ENCODE measurements around the gene FREM1. TPM values are rescaled to one million over a fixed set of nuclear protein-coding genes. Genes with fewer than 3 reads are reported as not detected.

FREM1 gene
- total and polyA plus RNA-seq, 2 donors, result 4.3 to 53.2 TPM

- peaks cover 1% of the 10 kb centered on the region for H3K4me1 ChIP-seq (ENCODE audit: insufficient read depth)
- DNase-seq (ENCODE audit: extremely low spot score), result no peak
- H3K36me3 ChIP-seq (ENCODE audit: insufficient read depth), result no peaks in the 10 kb centered on the region
- no peak overlapping the region for H3K27ac ChIP-seq (ENCODE audit: low read depth)
- no peak overlapping the region for H3K4me3 ChIP-seq (ENCODE audit: low read depth, low read length)
- WGBS, result 46% methylated on average over 5 of the region's 5 CpGs
Measured at GRCh38 chr9:14906000-14906399, 4.2 kb downstream of the FREM1 start.

- no peak for DNase-seq (ENCODE audit: extremely low spot score)
- WGBS, result 36% methylated on average over 1 of the region's 1 CpG
- Histone ChIP-seq H3K27ac (ENCODE audit: low read depth) (no peak overlapping the region), H3K4me1 (ENCODE audit: insufficient read depth) (no peaks in the 10 kb centered on the region), H3K4me3 (ENCODE audit: low read depth, low read length) (no peak overlapping the region), H3K36me3 (ENCODE audit: insufficient read depth) (no peaks in the 10 kb centered on the region)
Measured at GRCh38 chr9:14903040-14903439, 7.2 kb downstream of the FREM1 start.

- H3K27ac ChIP-seq (ENCODE audit: low read depth), result no peak overlapping the region
- no peaks in the 10 kb centered on the region for H3K36me3 ChIP-seq (ENCODE audit: insufficient read depth)
- DNase-seq (ENCODE audit: extremely low spot score), result no peak
- no peak overlapping the region for H3K4me3 ChIP-seq (ENCODE audit: low read depth, low read length)
- no peaks in the 10 kb centered on the region for H3K4me1 ChIP-seq (ENCODE audit: insufficient read depth)
- WGBS, result 72% methylated on average over 1 of the region's 1 CpG
Measured at GRCh38 chr9:14902561-14902960, 7.7 kb downstream of the FREM1 start.

GRCh38 chr9:14899815-14900193, 10.4 kb downstream of the FREM1 start:
- Histone ChIP-seq H3K27ac (ENCODE audit: low read depth) (no peak overlapping the region), H3K4me3 (ENCODE audit: low read depth, low read length) (no peak overlapping the region), H3K4me1 (ENCODE audit: insufficient read depth) (no peaks in the 10 kb centered on the region), H3K36me3 (ENCODE audit: insufficient read depth) (no peaks in the 10 kb centered on the region)
- DNase-seq (ENCODE audit: extremely low spot score), result no peak
- 63% methylated on average over 4 of the region's 4 CpGs for WGBS

GRCh38 chr9:14899042-14899814, 11.0 kb downstream of the FREM1 start:
- no peak for DNase-seq (ENCODE audit: extremely low spot score)
- Histone ChIP-seq H3K4me3 (ENCODE audit: low read depth, low read length) (no peak overlapping the region), H3K36me3 (ENCODE audit: insufficient read depth) (no peaks in the 10 kb centered on the region), H3K4me1 (ENCODE audit: insufficient read depth) (no peaks in the 10 kb centered on the region), H3K27ac (ENCODE audit: low read depth) (no peak overlapping the region)
- 56% methylated on average over 6 of the region's 6 CpGs for WGBS

GRCh38 chr9:14895806-14896205, 14.4 kb downstream of the FREM1 start:
- 68% methylated on average over 1 of the region's 1 CpG for WGBS
- Histone ChIP-seq H3K4me3 (ENCODE audit: low read depth, low read length) (no peak overlapping the region), H3K27ac (ENCODE audit: low read depth) (no peak overlapping the region), H3K36me3 (ENCODE audit: insufficient read depth) (no peaks in the 10 kb centered on the region), H3K4me1 (ENCODE audit: insufficient read depth) (no peaks in the 10 kb centered on the region)
- no peak for DNase-seq (ENCODE audit: extremely low spot score)

- no peak for DNase-seq (ENCODE audit: extremely low spot score)
- H3K27ac ChIP-seq (ENCODE audit: low read depth), result no peak overlapping the region
- no peaks in the 10 kb centered on the region for H3K4me1 ChIP-seq (ENCODE audit: insufficient read depth)
- no peak overlapping the region for H3K4me3 ChIP-seq (ENCODE audit: low read depth, low read length)
- 95% methylated on average over 1 of the region's 1 CpG for WGBS
- no peaks in the 10 kb centered on the region for H3K36me3 ChIP-seq (ENCODE audit: insufficient read depth)
Measured at GRCh38 chr9:14893280-14893679, 16.9 kb downstream of the FREM1 start.

- Histone ChIP-seq H3K27ac (ENCODE audit: low read depth) (no peak overlapping the region), H3K4me3 (ENCODE audit: low read depth, low read length) (no peak overlapping the region), H3K36me3 (ENCODE audit: insufficient read depth) (no peaks in the 10 kb centered on the region), H3K4me1 (ENCODE audit: insufficient read depth) (no peaks in the 10 kb centered on the region)
- DNase-seq (ENCODE audit: extremely low spot score), result no peak
- WGBS, result 100% methylated on average over 1 of the region's 1 CpG
Measured at GRCh38 chr9:14891332-14891731, 18.9 kb downstream of the FREM1 start.

GRCh38 chr9:14889451-14889850, 20.8 kb downstream of the FREM1 start:
- no peak overlapping the region for H3K27ac ChIP-seq (ENCODE audit: low read depth)
- no peaks in the 10 kb centered on the region for H3K36me3 ChIP-seq (ENCODE audit: insufficient read depth)
- H3K4me3 ChIP-seq (ENCODE audit: low read depth, low read length), result no peak overlapping the region
- WGBS, result 70% methylated on average over 3 of the region's 3 CpGs
- DNase-seq (ENCODE audit: extremely low spot score), result no peak
- H3K4me1 ChIP-seq (ENCODE audit: insufficient read depth), result no peaks in the 10 kb centered on the region

- no peak overlapping the region for H3K27ac ChIP-seq (ENCODE audit: low read depth)
- DNase-seq (ENCODE audit: extremely low spot score), result no peak
- no peak overlapping the region for H3K4me3 ChIP-seq (ENCODE audit: low read depth, low read length)
- H3K4me1 ChIP-seq (ENCODE audit: insufficient read depth), result no peaks in the 10 kb centered on the region
- 19% methylated on average over 1 of the region's 1 CpG for WGBS
- H3K36me3 ChIP-seq (ENCODE audit: insufficient read depth), result no peaks in the 10 kb centered on the region
Measured at GRCh38 chr9:14888875-14889274, 21.4 kb downstream of the FREM1 start.

GRCh38 chr9:14888272-14888671, 22.0 kb downstream of the FREM1 start:
- H3K4me3 ChIP-seq (ENCODE audit: low read depth, low read length), result no peak overlapping the region
- DNase-seq (ENCODE audit: extremely low spot score), result no peak
- 97% methylated on average over 1 of the region's 1 CpG for WGBS
- H3K36me3 ChIP-seq (ENCODE audit: insufficient read depth), result no peaks in the 10 kb centered on the region
- no peak overlapping the region for H3K27ac ChIP-seq (ENCODE audit: low read depth)
- H3K4me1 ChIP-seq (ENCODE audit: insufficient read depth), result no peaks in the 10 kb centered on the region

- Histone ChIP-seq H3K4me3 (ENCODE audit: low read depth, low read length) (no peak overlapping the region), H3K27ac (ENCODE audit: low read depth) (no peak overlapping the region), H3K4me1 (ENCODE audit: insufficient read depth) (no peaks in the 10 kb centered on the region), H3K36me3 (ENCODE audit: insufficient read depth) (no peaks in the 10 kb centered on the region)
- WGBS, result 56% methylated on average over 4 of the region's 4 CpGs
- no peak for DNase-seq (ENCODE audit: extremely low spot score)
Measured at GRCh38 chr9:14887149-14887548, 23.1 kb downstream of the FREM1 start.

GRCh38 chr9:14883310-14883944, 26.8 kb downstream of the FREM1 start:
- Histone ChIP-seq H3K4me1 (ENCODE audit: insufficient read depth) (no peaks in the 10 kb centered on the region), H3K4me3 (ENCODE audit: low read depth, low read length) (no peak overlapping the region), H3K36me3 (ENCODE audit: insufficient read depth) (no peaks in the 10 kb centered on the region), H3K27ac (ENCODE audit: low read depth) (no peak overlapping the region)
- WGBS, result 58% methylated on average over 4 of the region's 4 CpGs
- DNase-seq (ENCODE audit: extremely low spot score), result no peak

GRCh38 chr9:14882090-14882489, 28.1 kb downstream of the FREM1 start:
- H3K36me3 ChIP-seq (ENCODE audit: insufficient read depth), result no peaks in the 10 kb centered on the region
- no peak overlapping the region for H3K27ac ChIP-seq (ENCODE audit: low read depth)
- WGBS, result 95% methylated on average over 1 of the region's 1 CpG
- H3K4me3 ChIP-seq (ENCODE audit: low read depth, low read length), result no peak overlapping the region
- no peak for DNase-seq (ENCODE audit: extremely low spot score)
- no peaks in the 10 kb centered on the region for H3K4me1 ChIP-seq (ENCODE audit: insufficient read depth)
